WTC11 (cell line): ENCODE data around the gene CES3. TPM values are rescaled to one million over a fixed set of nuclear protein-coding genes. Genes with fewer than 3 reads are reported as not detected.

Source experiments
- ATAC-seq: fragments of 200-7000 bp; cut with Tn5 transposase; 2 replicates; pipeline ENCODE4 v1.10.0; 2021; ENCODE audit warnings: mild to moderate bottlenecking, moderate library complexity
- CTCF ChIA-PET: fragments of 300-600 bp; sonication (Branson Sonifier 250); formaldehyde crosslinking; loops from one replicate; lab custom pipeline; 2021; ENCODE audit warnings: antibody characterized with exemption; lab: Charles Lee
- POLR2A ChIA-PET: fragments of 350-600 bp; sonication (Branson Sonifier 250); formaldehyde crosslinking; loops from one replicate; lab custom pipeline; 2021; ENCODE audit warnings: antibody characterized with exemption; lab: Charles Lee
- DNase-seq: peaks from one replicate; pipeline ENCODE4 v3.0.0; 2021; ENCODE audit warnings: low spot score
- H3K27ac Mint-ChIP-seq: 2 replicates; pipeline ENCODE4 v1.8.0; 2021; ENCODE audit warnings: mixed read lengths
- H3K27me3 Mint-ChIP-seq: 2 replicates; pipeline ENCODE4 v1.8.0; 2021; ENCODE audit warnings: low read depth, mild to moderate bottlenecking, moderate library complexity, mixed read lengths
- H3K36me3 Mint-ChIP-seq: 2 replicates; pipeline ENCODE4 v1.8.0; 2021; ENCODE audit warnings: mixed read lengths
- H3K4me1 Mint-ChIP-seq: 2 replicates; pipeline ENCODE4 v1.8.0; 2022; ENCODE audit warnings: mixed read lengths
- H3K4me3 Mint-ChIP-seq: 2 replicates; pipeline ENCODE4 v1.8.0; 2021; ENCODE audit warnings: mild to moderate bottlenecking, moderate library complexity, mixed read lengths
- H3K9me3 Mint-ChIP-seq: 2 replicates; pipeline ENCODE4 v1.8.0; 2021; ENCODE audit warnings: mixed read lengths
- CREB1 ChIP-seq: sonication (generic); formaldehyde crosslinking; IDR thresholded peaks from 2 replicates; pipeline ENCODE4 v1.8.0; 2023; ENCODE audit warnings: mild to moderate bottlenecking, missing genetic modification reagents
- CREM ChIP-seq: sonication (generic); formaldehyde crosslinking; IDR thresholded peaks from 2 replicates; pipeline ENCODE4 v1.8.1; 2022; ENCODE audit warnings: mild to moderate bottlenecking, missing genetic modification reagents, moderate library complexity
- ELF4 ChIP-seq: sonication (generic); formaldehyde crosslinking; IDR thresholded peaks from 2 replicates; pipeline ENCODE4 v1.8.1; 2022; ENCODE audit warnings: low read depth, mild to moderate bottlenecking, moderate library complexity, missing genetic modification reagents
- EMX1 ChIP-seq: fragments of 250-450 bp; sonication (Bioruptor Pico); IDR thresholded peaks from 2 replicates; pipeline ENCODE4 v1.8.0; 2021; ENCODE audit warnings: mild to moderate bottlenecking
- FOXK1 ChIP-seq: sonication (generic); formaldehyde crosslinking; IDR thresholded peaks from 2 replicates; pipeline ENCODE4 v1.8.0; 2022; ENCODE audit warnings: mild to moderate bottlenecking, moderate library complexity, missing genetic modification reagents
- RORB ChIP-seq: fragments of 250-450 bp; sonication (Bioruptor Pico); IDR thresholded peaks from 2 replicates; pipeline ENCODE4 v1.9.0; 2021; ENCODE audit warnings: mild to moderate bottlenecking
- ZBTB21 ChIP-seq: sonication (generic); formaldehyde crosslinking; IDR thresholded peaks from 2 replicates; pipeline ENCODE4 v1.8.1; 2023; ENCODE audit warnings: mild to moderate bottlenecking, missing genetic modification reagents, borderline replicate concordance
- ZNF263 ChIP-seq: sonication (generic); formaldehyde crosslinking; IDR thresholded peaks from 2 replicates; pipeline ENCODE4 v1.8.1; 2022; ENCODE audit warnings: low read depth, mild to moderate bottlenecking, moderate library complexity, missing genetic modification reagents
- ZNF317 ChIP-seq: sonication (generic); formaldehyde crosslinking; IDR thresholded peaks from 2 replicates; pipeline ENCODE4 v1.8.1; 2023; ENCODE audit warnings: low read depth, mild to moderate bottlenecking, moderate library complexity, missing genetic modification reagents, borderline replicate concordance
- ZNF396 ChIP-seq: fragments of 250-450 bp; sonication (Bioruptor Pico); IDR thresholded peaks from 2 replicates; pipeline ENCODE4 v1.8.0; 2021; ENCODE audit warnings: mild to moderate bottlenecking, moderate library complexity, borderline replicate concordance
- ZNF423 ChIP-seq: fragments of 250-450 bp; sonication (Bioruptor Pico); IDR thresholded peaks from 2 replicates; pipeline ENCODE4 v2.1.2; 2022; ENCODE audit warnings: mild to moderate bottlenecking, moderate library complexity
- total RNA-seq: library from RNA; stranded (reverse); gene quantifications from 3 replicates; pipeline ENCODE4 v1.2.3, GENCODE V29; 2021
- TF ChIP-seq, protein P1 (sequence below): sonication (generic); formaldehyde crosslinking; IDR thresholded peaks from 2 replicates; pipeline ENCODE4 v1.8.0; 2022; ENCODE audit warnings: mild to moderate bottlenecking, missing genetic modification reagents
- TF ChIP-seq, protein P2 (sequence below): sonication (generic); formaldehyde crosslinking; IDR thresholded peaks from 2 replicates; pipeline ENCODE4 v1.8.0; 2023; ENCODE audit warnings: missing genetic modification reagents
- TF ChIP-seq, protein P3 (sequence below): fragments of 250-450 bp; sonication (Bioruptor Pico); IDR thresholded peaks from 2 replicates; pipeline ENCODE4 v1.9.0; 2021; ENCODE audit warnings: moderate library complexity, mild to moderate bottlenecking, inconsistent platforms, borderline replicate concordance
- TF ChIP-seq, protein P4 (sequence below): sonication (generic); formaldehyde crosslinking; IDR thresholded peaks from 2 replicates; pipeline ENCODE4 v1.8.1; 2022; ENCODE audit warnings: low read depth, missing genetic modification reagents, borderline replicate concordance
- TF ChIP-seq, protein P5 (sequence below): sonication (generic); formaldehyde crosslinking; IDR thresholded peaks from 2 replicates; pipeline ENCODE4 v1.8.0; 2022; ENCODE audit warnings: mild to moderate bottlenecking, missing genetic modification reagents
- TF ChIP-seq, protein P6 (sequence below): sonication (generic); formaldehyde crosslinking; IDR thresholded peaks from 2 replicates; pipeline ENCODE4 v1.8.1; 2023; ENCODE audit warnings: mild to moderate bottlenecking, missing genetic modification reagents, moderate library complexity
- TF ChIP-seq, protein P7 (sequence below): fragments of 200-600 bp; IDR thresholded peaks from 2 replicates; pipeline ENCODE4 v1.8.0; 2022; ENCODE audit warnings: antibody characterized with exemption
- TF ChIP-seq, protein P8 (sequence below): sonication (generic); formaldehyde crosslinking; IDR thresholded peaks from 2 replicates; pipeline ENCODE4 v1.8.1; 2022; ENCODE audit warnings: low read depth, mild to moderate bottlenecking, moderate library complexity, missing genetic modification reagents, borderline replicate concordance
- TF ChIP-seq, protein P9 (sequence below): fragments of 250-450 bp; sonication (Bioruptor Pico); IDR thresholded peaks from 2 replicates; pipeline ENCODE4 v1.9.0; 2021; ENCODE audit warnings: mild to moderate bottlenecking

The CES3 gene
- total RNA-seq, 1 experiment from 2014 or later: 3.3 TPM

DNA sequence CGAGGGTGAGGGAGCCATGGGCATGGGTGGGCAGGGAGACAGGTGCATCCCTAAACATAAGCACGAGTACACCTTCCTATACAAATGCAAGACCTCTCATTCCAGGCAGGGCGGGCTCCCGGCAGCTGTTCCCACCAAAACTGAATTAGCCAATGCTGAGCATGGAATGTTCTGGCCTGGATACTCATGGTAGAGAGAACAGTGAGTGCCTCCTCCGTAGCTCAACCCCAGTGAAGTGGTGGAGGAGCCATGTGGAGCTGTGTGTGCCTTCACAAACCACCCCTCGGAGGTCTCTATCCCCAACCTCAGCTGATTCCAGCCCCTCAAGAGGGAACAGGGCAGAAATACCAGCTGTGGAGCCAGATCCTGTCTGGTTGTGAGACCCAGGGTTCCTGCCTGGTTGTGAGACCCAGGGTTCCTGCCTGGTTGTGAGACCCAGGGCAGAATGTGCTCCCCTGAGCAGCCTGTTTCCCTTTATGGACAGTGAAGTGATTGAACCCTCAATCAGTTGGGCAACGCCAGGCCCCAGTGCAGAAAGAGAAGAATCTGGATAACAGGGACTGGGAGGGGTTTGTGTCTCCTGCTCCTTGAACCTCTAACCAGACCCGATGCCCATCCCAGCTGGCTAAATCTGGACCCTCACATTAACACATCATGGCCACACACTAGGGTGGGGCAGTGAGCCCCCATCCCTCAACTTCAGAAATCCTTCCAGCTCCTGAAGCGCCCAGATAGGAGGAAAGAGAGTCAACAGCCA is 40.0 kb upstream of the CES3 start:
- H3K4me1 Mint-ChIP-seq: no peaks in the 10 kb centered on the region
- DNase-seq (no peak), ATAC-seq (no peak)
- CTCF ChIA-PET: interaction anchor here (1.3 to 4.3 kb wide), 7 partner anchors 11 to 312 kb away, joined by 3 to 38 read pairs (median 4); partner anchors contain the start of gene NAE1
- no peaks in the 10 kb centered on the region for H3K9me3 Mint-ChIP-seq
- no peak overlapping the region for H3K27ac Mint-ChIP-seq
- POLR2A ChIA-PET: no interaction called here
- no peak overlapping the region for H3K4me3 Mint-ChIP-seq
- no peaks in the 10 kb centered on the region for H3K36me3 Mint-ChIP-seq
- TF ChIP-seq ELF4 (CRISPR knock-in tag): no peak
- TF ChIP-seq, protein P1, sequence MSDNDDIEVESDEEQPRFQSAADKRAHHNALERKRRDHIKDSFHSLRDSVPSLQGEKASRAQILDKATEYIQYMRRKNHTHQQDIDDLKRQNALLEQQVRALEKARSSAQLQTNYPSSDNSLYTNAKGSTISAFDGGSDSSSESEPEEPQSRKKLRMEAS (CRISPR knock-in tag): no peak
- no peak for TF ChIP-seq ZNF396 (CRISPR knock-in tag)
- no peak for TF ChIP-seq RORB
- TF ChIP-seq EMX1 (CRISPR knock-in tag): no peak
- TF ChIP-seq CREB1 (CRISPR knock-in tag): no peak
- no peak for TF ChIP-seq CREM (CRISPR knock-in tag)
- no peak for TF ChIP-seq ZNF263 (CRISPR knock-in tag)
- H3K27me3 Mint-ChIP-seq: peaks cover 39% of the 10 kb centered on the region

DNA sequence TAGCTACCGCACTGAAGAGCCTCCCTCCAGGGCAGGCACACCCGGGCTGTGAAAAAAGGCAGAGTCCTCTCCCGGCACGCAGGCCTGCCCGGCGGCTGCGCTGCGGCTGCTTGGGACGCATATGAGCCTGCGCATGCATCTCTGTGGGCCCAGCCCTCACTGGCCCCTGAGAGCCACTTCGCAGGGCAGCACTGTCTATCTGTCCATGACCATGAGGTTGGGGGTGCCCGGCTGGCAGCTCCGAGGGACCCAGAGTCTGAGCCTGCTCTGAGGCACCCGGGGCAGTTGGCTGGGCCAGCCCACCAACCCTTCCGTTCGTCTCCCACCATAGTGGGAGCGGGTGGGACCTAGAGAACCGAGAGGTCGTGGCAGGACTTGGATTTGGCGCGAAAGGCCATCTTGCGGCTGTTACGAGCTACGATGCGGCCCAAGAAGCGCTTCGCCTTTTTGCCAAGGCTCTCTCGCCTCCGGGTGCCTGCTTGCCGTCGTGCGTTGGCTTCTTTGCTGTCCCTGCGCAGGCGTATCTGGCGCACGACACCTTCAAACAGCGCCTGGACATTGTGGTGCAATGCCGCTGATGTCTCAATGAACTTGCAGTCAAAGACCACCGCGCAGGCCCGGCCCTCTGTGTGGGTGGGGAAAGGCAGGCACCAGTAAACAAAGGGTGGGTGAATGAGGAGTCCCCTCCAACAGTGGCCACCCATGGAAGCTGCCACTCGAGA is 39.2 kb upstream of the CES3 start:
- Mint-ChIP-seq H3K36me3 (no peaks in the 10 kb centered on the region), H3K4me3 (no peak overlapping the region), H3K9me3 (no peaks in the 10 kb centered on the region), H3K4me1 (no peaks in the 10 kb centered on the region), H3K27ac (no peak overlapping the region), H3K27me3 (peaks cover 47% of the 10 kb centered on the region)
- ChIA-PET POLR2A (no interaction called here), CTCF (interaction anchor here (0.6 to 4.3 kb wide), 5 partner anchors 12 to 233 kb away, joined by 3 to 38 read pairs (median 7); no protein-coding TSS in a partner anchor)
- TF ChIP-seq, protein P2, sequence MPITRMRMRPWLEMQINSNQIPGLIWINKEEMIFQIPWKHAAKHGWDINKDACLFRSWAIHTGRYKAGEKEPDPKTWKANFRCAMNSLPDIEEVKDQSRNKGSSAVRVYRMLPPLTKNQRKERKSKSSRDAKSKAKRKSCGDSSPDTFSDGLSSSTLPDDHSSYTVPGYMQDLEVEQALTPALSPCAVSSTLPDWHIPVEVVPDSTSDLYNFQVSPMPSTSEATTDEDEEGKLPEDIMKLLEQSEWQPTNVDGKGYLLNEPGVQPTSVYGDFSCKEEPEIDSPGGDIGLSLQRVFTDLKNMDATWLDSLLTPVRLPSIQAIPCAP (CRISPR knock-in tag): no peak
- TF ChIP-seq ZNF317 (CRISPR knock-in tag) (no peak), ZNF423 (no peak), ZBTB21 (no peak), EMX1 (CRISPR knock-in tag) (no peak), FOXK1 (CRISPR knock-in tag) (no peak)
- TF ChIP-seq, protein P3, sequence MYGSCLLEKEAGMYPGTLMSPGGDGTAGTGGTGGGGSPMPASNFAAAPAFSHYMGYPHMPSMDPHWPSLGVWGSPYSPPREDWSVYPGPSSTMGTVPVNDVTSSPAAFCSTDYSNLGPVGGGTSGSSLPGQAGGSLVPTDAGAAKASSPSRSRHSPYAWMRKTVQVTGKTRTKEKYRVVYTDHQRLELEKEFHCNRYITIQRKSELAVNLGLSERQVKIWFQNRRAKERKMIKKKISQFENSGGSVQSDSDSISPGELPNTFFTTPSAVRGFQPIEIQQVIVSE (CRISPR knock-in tag): no peak
- TF ChIP-seq, protein P4, sequence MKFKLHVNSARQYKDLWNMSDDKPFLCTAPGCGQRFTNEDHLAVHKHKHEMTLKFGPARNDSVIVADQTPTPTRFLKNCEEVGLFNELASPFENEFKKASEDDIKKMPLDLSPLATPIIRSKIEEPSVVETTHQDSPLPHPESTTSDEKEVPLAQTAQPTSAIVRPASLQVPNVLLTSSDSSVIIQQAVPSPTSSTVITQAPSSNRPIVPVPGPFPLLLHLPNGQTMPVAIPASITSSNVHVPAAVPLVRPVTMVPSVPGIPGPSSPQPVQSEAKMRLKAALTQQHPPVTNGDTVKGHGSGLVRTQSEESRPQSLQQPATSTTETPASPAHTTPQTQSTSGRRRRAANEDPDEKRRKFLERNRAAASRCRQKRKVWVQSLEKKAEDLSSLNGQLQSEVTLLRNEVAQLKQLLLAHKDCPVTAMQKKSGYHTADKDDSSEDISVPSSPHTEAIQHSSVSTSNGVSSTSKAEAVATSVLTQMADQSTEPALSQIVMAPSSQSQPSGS (CRISPR knock-in tag): no peak
- TF ChIP-seq, protein P5, sequence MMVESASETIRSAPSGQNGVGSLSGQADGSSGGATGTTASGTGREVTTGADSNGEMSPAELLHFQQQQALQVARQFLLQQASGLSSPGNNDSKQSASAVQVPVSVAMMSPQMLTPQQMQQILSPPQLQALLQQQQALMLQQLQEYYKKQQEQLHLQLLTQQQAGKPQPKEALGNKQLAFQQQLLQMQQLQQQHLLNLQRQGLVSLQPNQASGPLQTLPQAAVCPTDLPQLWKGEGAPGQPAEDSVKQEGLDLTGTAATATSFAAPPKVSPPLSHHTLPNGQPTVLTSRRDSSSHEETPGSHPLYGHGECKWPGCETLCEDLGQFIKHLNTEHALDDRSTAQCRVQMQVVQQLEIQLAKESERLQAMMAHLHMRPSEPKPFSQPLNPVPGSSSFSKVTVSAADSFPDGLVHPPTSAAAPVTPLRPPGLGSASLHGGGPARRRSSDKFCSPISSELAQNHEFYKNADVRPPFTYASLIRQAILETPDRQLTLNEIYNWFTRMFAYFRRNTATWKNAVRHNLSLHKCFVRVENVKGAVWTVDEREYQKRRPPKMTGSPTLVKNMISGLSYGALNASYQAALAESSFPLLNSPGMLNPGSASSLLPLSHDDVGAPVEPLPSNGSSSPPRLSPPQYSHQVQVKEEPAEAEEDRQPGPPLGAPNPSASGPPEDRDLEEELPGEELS: no peak
- TF ChIP-seq, protein P6, sequence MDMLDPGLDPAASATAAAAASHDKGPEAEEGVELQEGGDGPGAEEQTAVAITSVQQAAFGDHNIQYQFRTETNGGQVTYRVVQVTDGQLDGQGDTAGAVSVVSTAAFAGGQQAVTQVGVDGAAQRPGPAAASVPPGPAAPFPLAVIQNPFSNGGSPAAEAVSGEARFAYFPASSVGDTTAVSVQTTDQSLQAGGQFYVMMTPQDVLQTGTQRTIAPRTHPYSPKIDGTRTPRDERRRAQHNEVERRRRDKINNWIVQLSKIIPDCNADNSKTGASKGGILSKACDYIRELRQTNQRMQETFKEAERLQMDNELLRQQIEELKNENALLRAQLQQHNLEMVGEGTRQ (CRISPR knock-in tag): no peak
- TF ChIP-seq, protein P7, sequence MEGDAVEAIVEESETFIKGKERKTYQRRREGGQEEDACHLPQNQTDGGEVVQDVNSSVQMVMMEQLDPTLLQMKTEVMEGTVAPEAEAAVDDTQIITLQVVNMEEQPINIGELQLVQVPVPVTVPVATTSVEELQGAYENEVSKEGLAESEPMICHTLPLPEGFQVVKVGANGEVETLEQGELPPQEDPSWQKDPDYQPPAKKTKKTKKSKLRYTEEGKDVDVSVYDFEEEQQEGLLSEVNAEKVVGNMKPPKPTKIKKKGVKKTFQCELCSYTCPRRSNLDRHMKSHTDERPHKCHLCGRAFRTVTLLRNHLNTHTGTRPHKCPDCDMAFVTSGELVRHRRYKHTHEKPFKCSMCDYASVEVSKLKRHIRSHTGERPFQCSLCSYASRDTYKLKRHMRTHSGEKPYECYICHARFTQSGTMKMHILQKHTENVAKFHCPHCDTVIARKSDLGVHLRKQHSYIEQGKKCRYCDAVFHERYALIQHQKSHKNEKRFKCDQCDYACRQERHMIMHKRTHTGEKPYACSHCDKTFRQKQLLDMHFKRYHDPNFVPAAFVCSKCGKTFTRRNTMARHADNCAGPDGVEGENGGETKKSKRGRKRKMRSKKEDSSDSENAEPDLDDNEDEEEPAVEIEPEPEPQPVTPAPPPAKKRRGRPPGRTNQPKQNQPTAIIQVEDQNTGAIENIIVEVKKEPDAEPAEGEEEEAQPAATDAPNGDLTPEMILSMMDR: no peak
- TF ChIP-seq, protein P8, sequence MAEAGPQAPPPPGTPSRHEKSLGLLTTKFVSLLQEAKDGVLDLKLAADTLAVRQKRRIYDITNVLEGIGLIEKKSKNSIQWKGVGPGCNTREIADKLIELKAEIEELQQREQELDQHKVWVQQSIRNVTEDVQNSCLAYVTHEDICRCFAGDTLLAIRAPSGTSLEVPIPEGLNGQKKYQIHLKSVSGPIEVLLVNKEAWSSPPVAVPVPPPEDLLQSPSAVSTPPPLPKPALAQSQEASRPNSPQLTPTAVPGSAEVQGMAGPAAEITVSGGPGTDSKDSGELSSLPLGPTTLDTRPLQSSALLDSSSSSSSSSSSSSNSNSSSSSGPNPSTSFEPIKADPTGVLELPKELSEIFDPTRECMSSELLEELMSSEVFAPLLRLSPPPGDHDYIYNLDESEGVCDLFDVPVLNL: no peak
- TF ChIP-seq, protein P9, sequence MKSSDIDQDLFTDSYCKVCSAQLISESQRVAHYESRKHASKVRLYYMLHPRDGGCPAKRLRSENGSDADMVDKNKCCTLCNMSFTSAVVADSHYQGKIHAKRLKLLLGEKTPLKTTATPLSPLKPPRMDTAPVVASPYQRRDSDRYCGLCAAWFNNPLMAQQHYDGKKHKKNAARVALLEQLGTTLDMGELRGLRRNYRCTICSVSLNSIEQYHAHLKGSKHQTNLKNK: no peak
- ATAC-seq (no peak), DNase-seq (no peak)
